Hepatocyte (in vitro differentiated cells): ENCODE measurements around the gene CCDC27. TPM values are rescaled to one million over a fixed set of nuclear protein-coding genes. Genes with fewer than 3 reads are reported as not detected.

ENCODE experiments used
- DNase-seq: peaks from one replicate; pipeline ENCODE4 v3.0.0-alpha.2; 2016; ENCODE audit warnings: low spot score
- H2AFZ ChIP-seq: fragments of 200-600 bp; sonication (generic); 2 replicates; pipeline ENCODE4 v1.6.0; 2016; ENCODE audit warnings: antibody characterized with exemption, mild to moderate bottlenecking
- H3K27ac ChIP-seq: fragments of 200-600 bp; sonication (generic); 2 replicates; pipeline ENCODE4 v1.5.1; 2016; ENCODE audit warnings: mild to moderate bottlenecking
- H3K27me3 ChIP-seq: fragments of 200-600 bp; sonication (generic); 2 replicates; pipeline ENCODE4 v1.6.1; 2016
- H3K36me3 ChIP-seq: fragments of 200-600 bp; sonication (generic); replicated peaks from 2 replicates; pipeline ENCODE4 v1.5.1; 2016; ENCODE audit warnings: low read depth; ENCODE audit not compliant: insufficient read depth
- H3K4me1 ChIP-seq: fragments of 200-600 bp; sonication (generic); 2 replicates; pipeline ENCODE4 v1.5.1; 2016; ENCODE audit warnings: mild to moderate bottlenecking, moderate library complexity; ENCODE audit not compliant: insufficient read depth
- H3K4me2 ChIP-seq: fragments of 200-600 bp; sonication (generic); 2 replicates; pipeline ENCODE4 v1.6.0; 2016
- H3K4me3 ChIP-seq: fragments of 200-600 bp; sonication (generic); 2 replicates; pipeline ENCODE4 v1.5.1; 2016; ENCODE audit warnings: mild to moderate bottlenecking
- H3K79me2 ChIP-seq: fragments of 200-600 bp; sonication (generic); 2 replicates; pipeline ENCODE4 v1.6.0; 2017; ENCODE audit warnings: mild to moderate bottlenecking
- H3K9me2 ChIP-seq: fragments of 200-600 bp; sonication (generic); replicated peaks from 2 replicates; pipeline ENCODE4 v1.6.0; 2017; ENCODE audit warnings: mild to moderate bottlenecking; ENCODE audit not compliant: insufficient read depth
- H3K9me3 ChIP-seq: fragments of 200-600 bp; sonication (generic); 2 replicates; pipeline ENCODE4 v1.5.1; 2016; ENCODE audit warnings: low read depth, mild to moderate bottlenecking
- H4K20me1 ChIP-seq: fragments of 200-600 bp; sonication (generic); 2 replicates; pipeline ENCODE4 v1.6.0; 2016; ENCODE audit warnings: mild to moderate bottlenecking; ENCODE audit not compliant: insufficient read depth, poor library complexity, severe bottlenecking
- EZH2 ChIP-seq: fragments of 200-600 bp; sonication (generic); IDR thresholded peaks from 2 replicates; pipeline ENCODE4 v1.6.1; 2016; ENCODE audit warnings: antibody characterized with exemption, mild to moderate bottlenecking, borderline replicate concordance
- EZH2phosphoT487 ChIP-seq: fragments of 200-600 bp; sonication (generic); IDR thresholded peaks from one replicate; pipeline ENCODE4 v1.6.1; 2018; ENCODE audit warnings: antibody characterized with exemption, mild to moderate bottlenecking, low read depth, moderate library complexity; ENCODE audit not compliant: unreplicated experiment, severe bottlenecking
- WGBS: methylation state at CpG from one replicate; pipeline ENCODE4 v1.1.6; 2016; ENCODE audit warnings: low lambda C conversion rate; ENCODE audit errors: missing lambda C conversion rate; 5-methylcytosine and 5-hydroxymethylcytosine counted together
- polyA plus RNA-seq: library from polyadenylated mRNA; unstranded; fragments of >200 nt; fragmentation: Nextera tagmentation; extraction: Ambion mirVana; gene quantifications from 2 replicates; pipeline ENCODE4 v1.2.1, GENCODE V29; 2016
- total RNA-seq: library from RNA; depleted of rRNA; stranded (reverse); fragments of >200 nt; gene quantifications from 2 replicates; pipeline ENCODE4 v1.2.3, GENCODE V29; 2014
- TF ChIP-seq, protein P1 (sequence below): fragments of 200-600 bp; sonication (generic); IDR thresholded peaks from 2 replicates; pipeline ENCODE4 v1.5.1; 2016; ENCODE audit warnings: antibody characterized with exemption, mild to moderate bottlenecking; ENCODE audit not compliant: poor library complexity

CCDC27 gene
- total and polyA plus RNA-seq, 2 experiments from 2014 or later = 0.17 to 0.59 TPM

GRCh38 chr1:3778590-3779264 is 26.5 kb downstream of the CCDC27 start:
- no peak overlapping the region for H3K4me3 ChIP-seq
- DNase-seq = no peak
- H2AFZ ChIP-seq = no peak overlapping the region
- no peaks in the 10 kb centered on the region for H3K27me3 ChIP-seq
- no peak overlapping the region for H3K27ac ChIP-seq
- H3K4me1 ChIP-seq = peaks cover 29% of the 10 kb centered on the region
- no peaks in the 10 kb centered on the region for H3K36me3 ChIP-seq
- no peaks in the 10 kb centered on the region for H3K9me3 ChIP-seq
- TF ChIP-seq EZH2phosphoT487 (no peak), EZH2 (no peak)
- TF ChIP-seq, protein P1, sequence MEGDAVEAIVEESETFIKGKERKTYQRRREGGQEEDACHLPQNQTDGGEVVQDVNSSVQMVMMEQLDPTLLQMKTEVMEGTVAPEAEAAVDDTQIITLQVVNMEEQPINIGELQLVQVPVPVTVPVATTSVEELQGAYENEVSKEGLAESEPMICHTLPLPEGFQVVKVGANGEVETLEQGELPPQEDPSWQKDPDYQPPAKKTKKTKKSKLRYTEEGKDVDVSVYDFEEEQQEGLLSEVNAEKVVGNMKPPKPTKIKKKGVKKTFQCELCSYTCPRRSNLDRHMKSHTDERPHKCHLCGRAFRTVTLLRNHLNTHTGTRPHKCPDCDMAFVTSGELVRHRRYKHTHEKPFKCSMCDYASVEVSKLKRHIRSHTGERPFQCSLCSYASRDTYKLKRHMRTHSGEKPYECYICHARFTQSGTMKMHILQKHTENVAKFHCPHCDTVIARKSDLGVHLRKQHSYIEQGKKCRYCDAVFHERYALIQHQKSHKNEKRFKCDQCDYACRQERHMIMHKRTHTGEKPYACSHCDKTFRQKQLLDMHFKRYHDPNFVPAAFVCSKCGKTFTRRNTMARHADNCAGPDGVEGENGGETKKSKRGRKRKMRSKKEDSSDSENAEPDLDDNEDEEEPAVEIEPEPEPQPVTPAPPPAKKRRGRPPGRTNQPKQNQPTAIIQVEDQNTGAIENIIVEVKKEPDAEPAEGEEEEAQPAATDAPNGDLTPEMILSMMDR = no peak
- H4K20me1 ChIP-seq = no peaks in the 10 kb centered on the region
- H3K79me2 ChIP-seq = no peaks in the 10 kb centered on the region
- no peaks in the 10 kb centered on the region for H3K9me2 ChIP-seq
- no peak overlapping the region for H3K4me2 ChIP-seq
- WGBS = 90% methylated on average over 14 of the region's 14 CpGs

GRCh38 chr1:3779265-3779911 is 27.1 kb downstream of the CCDC27 start:
- Histone ChIP-seq H3K4me2 (no peak overlapping the region), H2AFZ (no peak overlapping the region), H3K4me3 (no peak overlapping the region), H3K36me3 (no peaks in the 10 kb centered on the region), H3K9me2 (no peaks in the 10 kb centered on the region), H3K4me1 (peaks cover 22% of the 10 kb centered on the region), H4K20me1 (no peaks in the 10 kb centered on the region), H3K79me2 (no peaks in the 10 kb centered on the region), H3K27ac (no peak overlapping the region), H3K9me3 (no peaks in the 10 kb centered on the region), H3K27me3 (no peaks in the 10 kb centered on the region)
- 95% methylated on average over 23 of the region's 23 CpGs for WGBS
- TF ChIP-seq EZH2 = no peak
- TF ChIP-seq, protein P1 = no peak
- no peak for TF ChIP-seq EZH2phosphoT487
- no peak for DNase-seq

DNA sequence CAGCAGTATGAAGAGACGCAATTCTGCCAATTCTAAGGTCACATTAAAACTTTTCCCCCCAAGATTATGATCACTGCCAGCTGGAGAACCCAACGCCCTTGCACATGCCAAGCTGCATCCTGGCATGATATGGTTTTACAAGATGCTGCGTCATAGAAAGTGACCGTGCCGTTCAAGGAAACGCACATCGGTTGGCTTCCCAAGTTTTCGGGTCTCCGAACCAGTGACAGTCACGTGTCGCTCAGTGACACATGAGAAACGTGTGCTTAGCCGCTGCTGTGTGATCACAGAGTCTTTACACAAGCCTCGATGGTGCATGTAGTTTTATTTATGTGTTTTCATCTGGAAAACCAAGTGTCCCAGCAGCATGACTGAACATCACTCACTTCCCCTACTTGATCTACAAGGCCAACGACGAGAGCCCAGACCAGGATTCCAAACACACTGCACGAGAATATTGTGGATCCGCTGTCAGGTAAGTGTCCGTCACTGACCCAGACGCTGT is 27.7 kb downstream of the CCDC27 start:
- H3K79me2 ChIP-seq = no peaks in the 10 kb centered on the region
- no peak overlapping the region for H2AFZ ChIP-seq
- H3K9me3 ChIP-seq = no peaks in the 10 kb centered on the region
- no peak for DNase-seq
- H3K27ac ChIP-seq = no peak overlapping the region
- H3K4me1 ChIP-seq = peaks cover 16% of the 10 kb centered on the region
- H3K36me3 ChIP-seq = no peaks in the 10 kb centered on the region
- no peak overlapping the region for H3K4me2 ChIP-seq
- H3K4me3 ChIP-seq = no peak overlapping the region
- no peaks in the 10 kb centered on the region for H3K9me2 ChIP-seq
- TF ChIP-seq, protein P1 = no peak
- no peak for TF ChIP-seq EZH2phosphoT487
- TF ChIP-seq EZH2 = no peak
- H3K27me3 ChIP-seq = no peaks in the 10 kb centered on the region
- WGBS = 94% methylated on average over 20 of the region's 20 CpGs
- no peaks in the 10 kb centered on the region for H4K20me1 ChIP-seq
